Testis (tissue), 2 donors: ENCODE data around the gene WLS.

ENCODE experiments used
- CTCF ChIP-seq, 3 experiments: fragments of 450-650 bp in 2 of 3; fragments of 200-600 bp in 1 of 3; sonication (generic) in 1 of 3; IDR thresholded peaks; one replicate each; pipeline ENCODE4 v1.5.1; 2016 to 2019; ENCODE audit warnings: antibody characterized with exemption in 3 of 3, mild to moderate bottlenecking in 2 of 3, moderate library complexity in 1 of 3
- POLR2A ChIP-seq: fragments of 450-650 bp; IDR thresholded peaks from one replicate; pipeline ENCODE4 v1.6.1; 2017; ENCODE audit warnings: antibody characterized with exemption, mild to moderate bottlenecking, moderate library complexity

GRCh38 chr1:68198752-68199151 is 33.6 kb downstream of the WLS start:
- TF ChIP-seq POLR2A: no peak
- TF ChIP-seq CTCF (IDR thresholded peaks at IDR 0.05): no peak
